Right lobe of liver (tissue), 4 donors: ENCODE measurements around the gene CPNE1.

ENCODE experiments used
- CTCF ChIP-seq, 4 donors: fragments of 200-600 bp in 3 of 4; fragments of 450-650 bp in 1 of 4; IDR thresholded peaks; one replicate each; pipeline versions ENCODE4 v1.5.1 to v1.8.0; 2016 to 2022; ENCODE audit warnings: antibody characterized with exemption in 4 of 4, mild to moderate bottlenecking in 2 of 4
- POLR2A ChIP-seq: fragments of 450-650 bp; IDR thresholded peaks from one replicate; pipeline ENCODE4 v1.6.1; 2017; ENCODE audit warnings: antibody characterized with exemption, mild to moderate bottlenecking
- donor health status: DM: no; HTN: no; CAD: no.
- donor health status: DM: no; HTN: no; CAD: no.
- donor health status: DM: no; HTN: yes; CAD: no.

- no peak for TF ChIP-seq POLR2A
- TF ChIP-seq CTCF (IDR thresholded peaks at IDR 0.05) = no peak
These were observed 45.3 kb upstream of the CPNE1 start for GRCh38 chr20:35710039-35710438.
